SK-N-SH (cell line): Measurements from ENCODE around the gene ITK.

Source experiments
- EP300 ChIP-seq, 2 experiments: IDR thresholded peaks; 2 replicates each; pipeline versions ENCODE4 v1.4.0 to v1.6.1; 2012; ENCODE audit warnings: borderline replicate concordance in 1 of 2, low read depth in 1 of 2, low read length in 1 of 2
- MXI1 ChIP-seq: IDR thresholded peaks from 2 replicates; pipeline ENCODE4 v1.6.1; 2012; ENCODE audit warnings: mild to moderate bottlenecking, low read depth, low read length, improper control_type of control experiment
- PBX3 ChIP-seq: IDR thresholded peaks from 2 replicates; pipeline ENCODE4; 2012
- POLR2AphosphoS5 ChIP-seq: IDR thresholded peaks from 2 replicates; pipeline ENCODE4 v1.6.1; 2012; ENCODE audit warnings: low read depth, low read length
- TEAD4 ChIP-seq: IDR thresholded peaks from 2 replicates; pipeline ENCODE4 v1.4.0; 2012; ENCODE audit warnings: mild to moderate bottlenecking, borderline replicate concordance; ENCODE audit not compliant: insufficient read depth
- TF ChIP-seq, protein P1 (sequence below): fragments of 200-600 bp; sonication (generic); IDR thresholded peaks from 2 replicates; pipeline ENCODE4 v1.6.1; 2017; ENCODE audit warnings: antibody characterized with exemption, mild to moderate bottlenecking, moderate library complexity
- TF ChIP-seq, protein P2 (sequence below): IDR thresholded peaks from 2 replicates; pipeline ENCODE4 v1.4.0; 2012; ENCODE audit warnings: low read depth

GRCh38 chr5:157245886-157246285, 65.2 kb downstream of the ITK start:
- TF ChIP-seq, protein P1, sequence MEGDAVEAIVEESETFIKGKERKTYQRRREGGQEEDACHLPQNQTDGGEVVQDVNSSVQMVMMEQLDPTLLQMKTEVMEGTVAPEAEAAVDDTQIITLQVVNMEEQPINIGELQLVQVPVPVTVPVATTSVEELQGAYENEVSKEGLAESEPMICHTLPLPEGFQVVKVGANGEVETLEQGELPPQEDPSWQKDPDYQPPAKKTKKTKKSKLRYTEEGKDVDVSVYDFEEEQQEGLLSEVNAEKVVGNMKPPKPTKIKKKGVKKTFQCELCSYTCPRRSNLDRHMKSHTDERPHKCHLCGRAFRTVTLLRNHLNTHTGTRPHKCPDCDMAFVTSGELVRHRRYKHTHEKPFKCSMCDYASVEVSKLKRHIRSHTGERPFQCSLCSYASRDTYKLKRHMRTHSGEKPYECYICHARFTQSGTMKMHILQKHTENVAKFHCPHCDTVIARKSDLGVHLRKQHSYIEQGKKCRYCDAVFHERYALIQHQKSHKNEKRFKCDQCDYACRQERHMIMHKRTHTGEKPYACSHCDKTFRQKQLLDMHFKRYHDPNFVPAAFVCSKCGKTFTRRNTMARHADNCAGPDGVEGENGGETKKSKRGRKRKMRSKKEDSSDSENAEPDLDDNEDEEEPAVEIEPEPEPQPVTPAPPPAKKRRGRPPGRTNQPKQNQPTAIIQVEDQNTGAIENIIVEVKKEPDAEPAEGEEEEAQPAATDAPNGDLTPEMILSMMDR = no peak
- no peak for TF ChIP-seq TEAD4
- TF ChIP-seq, protein P2, sequence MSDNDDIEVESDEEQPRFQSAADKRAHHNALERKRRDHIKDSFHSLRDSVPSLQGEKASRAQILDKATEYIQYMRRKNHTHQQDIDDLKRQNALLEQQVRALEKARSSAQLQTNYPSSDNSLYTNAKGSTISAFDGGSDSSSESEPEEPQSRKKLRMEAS = no peak
- no peak for TF ChIP-seq MXI1
- TF ChIP-seq PBX3 = no peak
- no peak for TF ChIP-seq EP300 (IDR thresholded peaks at IDR 0.05; ENCODE audit: borderline replicate concordance in 1 of 2, low read depth in 1 of 2, low read length in 1 of 2)
- no peak for TF ChIP-seq POLR2AphosphoS5
